ENCODE results near the gene RERE. TPM values are rescaled to one million over a fixed set of nuclear protein-coding genes. Genes with fewer than 3 reads are reported as not detected.

Gene RERE
- total RNA-seq, 1 experiment from 2014 or later, result 217 TPM

DNA sequence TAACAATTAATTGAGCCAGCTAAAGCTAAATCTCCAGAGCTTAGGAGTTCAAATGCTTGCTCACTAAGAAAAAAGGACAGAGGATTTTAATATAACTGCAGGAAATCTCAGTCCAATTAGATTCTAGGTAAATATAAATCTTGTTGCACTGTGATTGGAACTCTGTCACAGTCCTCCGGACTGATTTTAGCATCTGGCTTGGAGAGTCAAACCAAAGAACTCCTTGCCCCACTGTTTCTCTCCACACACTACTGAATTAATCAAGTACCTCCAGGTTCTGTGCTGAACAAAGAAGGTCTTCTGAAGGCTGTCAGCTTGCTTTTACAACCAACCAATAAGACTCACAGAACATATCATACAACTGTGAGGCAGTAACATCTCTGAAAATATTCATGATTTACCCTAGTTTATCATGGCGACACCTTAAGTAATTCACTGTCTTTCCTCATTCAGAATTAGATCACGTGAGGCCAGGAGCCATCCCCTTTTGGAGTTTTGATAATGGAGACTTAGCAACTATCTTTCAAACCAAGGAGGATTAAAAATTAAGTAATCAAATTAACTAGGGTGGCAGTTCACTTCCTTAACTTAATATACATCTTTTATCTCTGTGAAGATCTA lies 176.0 kb downstream of the RERE start:
- intact Hi-C loops (cut with micrococcal nuclease; ENCODE audit: unreplicated experiment), result no loop called here
- Histone ChIP-seq H3K9me3 (ENCODE audit: control insufficient read depth, insufficient read depth, low read depth, low read length) (no peaks in the 10 kb centered on the region), H3K27me3 (ENCODE audit: control insufficient read depth, insufficient read depth, low read length) (no peaks in the 10 kb centered on the region), H3K27ac (ENCODE audit: low read length) (peak overlapping the region; percentile 29; the same call in 1 of the 2 replicates), H3K4me3 (ENCODE audit: low read depth in 2 of 2, low read length in 2 of 2) (no peak overlapping the region), H3K36me3 (ENCODE audit: control insufficient read depth, insufficient read depth, low read length) (peaks cover 4% of the 10 kb centered on the region; the same call in 1 of the 2 replicates), H3K4me1 (ENCODE audit: control insufficient read depth, insufficient read depth, low read length) (peaks cover 10% of the 10 kb centered on the region)
- TF ChIP-seq POLR2AphosphoS5 (IDR thresholded peaks at IDR 0.05; ENCODE audit: low read depth, low read length), result no peak
- TF ChIP-seq, protein P1, sequence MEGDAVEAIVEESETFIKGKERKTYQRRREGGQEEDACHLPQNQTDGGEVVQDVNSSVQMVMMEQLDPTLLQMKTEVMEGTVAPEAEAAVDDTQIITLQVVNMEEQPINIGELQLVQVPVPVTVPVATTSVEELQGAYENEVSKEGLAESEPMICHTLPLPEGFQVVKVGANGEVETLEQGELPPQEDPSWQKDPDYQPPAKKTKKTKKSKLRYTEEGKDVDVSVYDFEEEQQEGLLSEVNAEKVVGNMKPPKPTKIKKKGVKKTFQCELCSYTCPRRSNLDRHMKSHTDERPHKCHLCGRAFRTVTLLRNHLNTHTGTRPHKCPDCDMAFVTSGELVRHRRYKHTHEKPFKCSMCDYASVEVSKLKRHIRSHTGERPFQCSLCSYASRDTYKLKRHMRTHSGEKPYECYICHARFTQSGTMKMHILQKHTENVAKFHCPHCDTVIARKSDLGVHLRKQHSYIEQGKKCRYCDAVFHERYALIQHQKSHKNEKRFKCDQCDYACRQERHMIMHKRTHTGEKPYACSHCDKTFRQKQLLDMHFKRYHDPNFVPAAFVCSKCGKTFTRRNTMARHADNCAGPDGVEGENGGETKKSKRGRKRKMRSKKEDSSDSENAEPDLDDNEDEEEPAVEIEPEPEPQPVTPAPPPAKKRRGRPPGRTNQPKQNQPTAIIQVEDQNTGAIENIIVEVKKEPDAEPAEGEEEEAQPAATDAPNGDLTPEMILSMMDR (IDR thresholded peaks at IDR 0.05), result no peak
- TF ChIP-seq, protein P2, sequence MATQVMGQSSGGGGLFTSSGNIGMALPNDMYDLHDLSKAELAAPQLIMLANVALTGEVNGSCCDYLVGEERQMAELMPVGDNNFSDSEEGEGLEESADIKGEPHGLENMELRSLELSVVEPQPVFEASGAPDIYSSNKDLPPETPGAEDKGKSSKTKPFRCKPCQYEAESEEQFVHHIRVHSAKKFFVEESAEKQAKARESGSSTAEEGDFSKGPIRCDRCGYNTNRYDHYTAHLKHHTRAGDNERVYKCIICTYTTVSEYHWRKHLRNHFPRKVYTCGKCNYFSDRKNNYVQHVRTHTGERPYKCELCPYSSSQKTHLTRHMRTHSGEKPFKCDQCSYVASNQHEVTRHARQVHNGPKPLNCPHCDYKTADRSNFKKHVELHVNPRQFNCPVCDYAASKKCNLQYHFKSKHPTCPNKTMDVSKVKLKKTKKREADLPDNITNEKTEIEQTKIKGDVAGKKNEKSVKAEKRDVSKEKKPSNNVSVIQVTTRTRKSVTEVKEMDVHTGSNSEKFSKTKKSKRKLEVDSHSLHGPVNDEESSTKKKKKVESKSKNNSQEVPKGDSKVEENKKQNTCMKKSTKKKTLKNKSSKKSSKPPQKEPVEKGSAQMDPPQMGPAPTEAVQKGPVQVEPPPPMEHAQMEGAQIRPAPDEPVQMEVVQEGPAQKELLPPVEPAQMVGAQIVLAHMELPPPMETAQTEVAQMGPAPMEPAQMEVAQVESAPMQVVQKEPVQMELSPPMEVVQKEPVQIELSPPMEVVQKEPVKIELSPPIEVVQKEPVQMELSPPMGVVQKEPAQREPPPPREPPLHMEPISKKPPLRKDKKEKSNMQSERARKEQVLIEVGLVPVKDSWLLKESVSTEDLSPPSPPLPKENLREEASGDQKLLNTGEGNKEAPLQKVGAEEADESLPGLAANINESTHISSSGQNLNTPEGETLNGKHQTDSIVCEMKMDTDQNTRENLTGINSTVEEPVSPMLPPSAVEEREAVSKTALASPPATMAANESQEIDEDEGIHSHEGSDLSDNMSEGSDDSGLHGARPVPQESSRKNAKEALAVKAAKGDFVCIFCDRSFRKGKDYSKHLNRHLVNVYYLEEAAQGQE (IDR thresholded peaks at IDR 0.05; ENCODE audit: insufficient read depth in 1 of 2, low read depth in 2 of 2, low read length in 1 of 2), result no peak
- no peak for TF ChIP-seq SIN3A (IDR thresholded peaks at IDR 0.05; ENCODE audit: borderline replicate concordance, insufficient read depth, low read depth, low read length)
- TF ChIP-seq TCF7L2 (IDR thresholded peaks at IDR 0.05; ENCODE audit: low read depth, low read length), result no peak
- ChIA-PET CTCF (no interaction called here), POLR2A (no interaction called here)
- no TSS peak for BruUV-seq (replicated peaks)
- DNase-seq (ENCODE audit: low read depth, low spot score) (no peak), ATAC-seq (no peak)
- in situ Hi-C loops (cut with HindIII; ENCODE audit: low pct_unique_long_range_greater_than_20kb, low sequenced_read_pairs), result no loop called here

DNA sequence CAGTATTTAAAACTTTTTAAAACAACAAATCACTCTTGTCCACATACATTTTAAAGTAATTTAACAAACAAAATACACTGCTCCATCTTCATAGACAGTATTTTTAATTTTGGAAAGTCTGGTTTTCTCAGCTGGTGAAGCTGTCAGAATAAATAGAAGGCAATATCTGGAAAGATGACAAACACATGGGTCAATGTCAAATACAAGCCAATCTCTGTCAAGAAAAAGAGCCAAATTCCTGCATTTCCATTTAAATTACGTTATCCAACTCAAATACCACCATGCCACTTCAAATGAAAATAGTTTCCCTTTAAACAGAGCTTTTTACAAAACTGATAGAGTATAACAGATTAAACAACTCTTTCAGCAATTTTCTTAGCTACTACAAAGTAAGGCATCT lies 176.5 kb downstream of the RERE start:
- H3K27me3 ChIP-seq (ENCODE audit: control insufficient read depth, insufficient read depth, low read length), result no peaks in the 10 kb centered on the region
- POLR2A ChIA-PET, result interaction anchor here (0.5 kb wide), 1 partner anchor 147 kb away, joined by 5 read pairs; no protein-coding TSS in a partner anchor
- no peak overlapping the region for H3K4me3 ChIP-seq (ENCODE audit: low read depth in 2 of 2, low read length in 2 of 2)
- in situ Hi-C loops (cut with HindIII; ENCODE audit: low pct_unique_long_range_greater_than_20kb, low sequenced_read_pairs), result no loop called here
- no peaks in the 10 kb centered on the region for H3K9me3 ChIP-seq (ENCODE audit: control insufficient read depth, insufficient read depth, low read depth, low read length)
- peaks cover 10% of the 10 kb centered on the region for H3K4me1 ChIP-seq (ENCODE audit: control insufficient read depth, insufficient read depth, low read length)
- ATAC-seq (no peak), DNase-seq (ENCODE audit: low read depth, low spot score) (no peak)
- H3K27ac ChIP-seq (ENCODE audit: low read length), result peak overlapping the region; percentile 29; the same call in 1 of the 2 replicates
- no TSS peak for BruUV-seq (replicated peaks)
- peaks cover 4% of the 10 kb centered on the region; the same call in 1 of the 2 replicates for H3K36me3 ChIP-seq (ENCODE audit: control insufficient read depth, insufficient read depth, low read length)
- intact Hi-C loops (cut with micrococcal nuclease; ENCODE audit: unreplicated experiment), result no loop called here
- no peak for TF ChIP-seq POLR2AphosphoS5 (IDR thresholded peaks at IDR 0.05; ENCODE audit: low read depth, low read length)
- TF ChIP-seq, protein P1 (IDR thresholded peaks at IDR 0.05), result no peak
- TF ChIP-seq, protein P2 (IDR thresholded peaks at IDR 0.05; ENCODE audit: insufficient read depth in 1 of 2, low read depth in 2 of 2, low read length in 1 of 2), result no peak
- no peak for TF ChIP-seq TCF7L2 (IDR thresholded peaks at IDR 0.05; ENCODE audit: low read depth, low read length)
- no peak for TF ChIP-seq SIN3A (IDR thresholded peaks at IDR 0.05; ENCODE audit: borderline replicate concordance, insufficient read depth, low read depth, low read length)
- CTCF ChIA-PET, result no interaction called here

All from Panc1 (cell line).